GM18909 (cell line): ENCODE data around the gene AGBL1.

Source experiments
- ATAC-seq: cut with Tn5 transposase; IDR thresholded peaks from one replicate; pipeline ENCODE4 v1.9.1; 2021; ENCODE audit warnings: mild to moderate bottlenecking; ENCODE audit not compliant: unreplicated experiment, poor library complexity

Gene AGBL1

GRCh38 chr15:86312486-86312885 lies 232.8 kb downstream of the AGBL1 start:
- no peak for ATAC-seq

- no peak for ATAC-seq
These were observed 236.5 kb downstream of the AGBL1 start for GRCh38 chr15:86316216-86316615.

GRCh38 chr15:86316726-86317383 lies 237.2 kb downstream of the AGBL1 start:
- ATAC-seq: no peak

GRCh38 chr15:86317384-86317740 lies 237.7 kb downstream of the AGBL1 start:
- ATAC-seq: no peak

- no peak for ATAC-seq
These were observed 243.0 kb downstream of the AGBL1 start for GRCh38 chr15:86322629-86323028.

GRCh38 chr15:86327230-86327865 lies 247.7 kb downstream of the AGBL1 start:
- ATAC-seq: no peak

GRCh38 chr15:86328658-86329057 lies 249.0 kb downstream of the AGBL1 start:
- ATAC-seq: no peak

GRCh38 chr15:86329311-86330013 lies 249.8 kb downstream of the AGBL1 start:
- no peak for ATAC-seq

GRCh38 chr15:86333819-86334218 lies 254.1 kb downstream of the AGBL1 start:
- no peak for ATAC-seq

GRCh38 chr15:86336051-86336788 lies 256.5 kb downstream of the AGBL1 start:
- ATAC-seq: no peak

- no peak for ATAC-seq
These were observed 257.4 kb downstream of the AGBL1 start for GRCh38 chr15:86337071-86337470.

GRCh38 chr15:86347245-86347644 lies 267.6 kb downstream of the AGBL1 start:
- ATAC-seq: no peak

GRCh38 chr15:86349565-86349964 lies 269.9 kb downstream of the AGBL1 start:
- no peak for ATAC-seq

- no peak for ATAC-seq
These were observed 273.5 kb downstream of the AGBL1 start for GRCh38 chr15:86353213-86353612.

GRCh38 chr15:86355361-86355760 lies 275.7 kb downstream of the AGBL1 start:
- ATAC-seq: no peak

- ATAC-seq: no peak
These were observed 276.1 kb downstream of the AGBL1 start for GRCh38 chr15:86355801-86356200.

- ATAC-seq: no peak
These were observed 282.9 kb downstream of the AGBL1 start for GRCh38 chr15:86362555-86362954.

- ATAC-seq: no peak
These were observed 293.5 kb downstream of the AGBL1 start for GRCh38 chr15:86373147-86373546.

- no peak for ATAC-seq
These were observed 296.1 kb downstream of the AGBL1 start for GRCh38 chr15:86375733-86376280.

GRCh38 chr15:86377914-86378313 lies 298.2 kb downstream of the AGBL1 start:
- no peak for ATAC-seq

- no peak for ATAC-seq
These were observed 302.7 kb downstream of the AGBL1 start for GRCh38 chr15:86382341-86382740.
